ENCODE measurements around the gene PDE8A. TPM values are rescaled to one million over a fixed set of nuclear protein-coding genes. Genes with fewer than 3 reads are reported as not detected.

Gene PDE8A
- total RNA-seq, 2 experiments from 2014 or later, result 23.2 to 24.4 TPM

GRCh38 chr15:85063088-85063487 lies 81.4 kb downstream of the PDE8A start:
- intact Hi-C loops (cut with micrococcal nuclease), result no loop called here
- H3K27me3 Mint-ChIP-seq, result no peaks in the 10 kb centered on the region
- H3K27ac Mint-ChIP-seq, result no peak overlapping the region

GRCh38 chr15:85063522-85064079 lies 81.9 kb downstream of the PDE8A start:
- peaks cover 21% of the 10 kb centered on the region for H3K36me3 Mint-ChIP-seq (ENCODE audit: low read depth)
- intact Hi-C loops (cut with micrococcal nuclease), result no loop called here
- H3K27ac Mint-ChIP-seq, result no peak overlapping the region
- no peak for TF ChIP-seq CTCF (IDR thresholded peaks at IDR 0.05)
- H3K4me3 Mint-ChIP-seq, result no peak overlapping the region
- no peaks in the 10 kb centered on the region for H3K27me3 Mint-ChIP-seq
- H3K4me1 Mint-ChIP-seq (ENCODE audit: low read depth), result peaks cover 9% of the 10 kb centered on the region
- POLR2A ChIA-PET, result no interaction called here
- CTCF ChIA-PET, result interaction anchor here (1.0 kb wide), 1 partner anchor 16 kb away, joined by 3 read pairs; no protein-coding TSS in a partner anchor
- H3K9me3 Mint-ChIP-seq, result peaks cover 18% of the 10 kb centered on the region
- DNase-seq (no peak), ATAC-seq (peak; percentile 27)

More at GRCh38 chr15:85063088-85063487, 81.4 kb downstream of the PDE8A start:
- no peak for TF ChIP-seq CTCF (IDR thresholded peaks at IDR 0.05)
- peaks cover 13% of the 10 kb centered on the region for H3K4me1 Mint-ChIP-seq (ENCODE audit: low read depth)
- POLR2A ChIA-PET, result no interaction called here
- H3K36me3 Mint-ChIP-seq (ENCODE audit: low read depth), result peaks cover 24% of the 10 kb centered on the region
- no peak for ATAC-seq
- CTCF ChIA-PET, result interaction anchor here (1.0 kb wide), 1 partner anchor 15 kb away, joined by 3 read pairs; no protein-coding TSS in a partner anchor
- no peak for DNase-seq
- peaks cover 22% of the 10 kb centered on the region for H3K9me3 Mint-ChIP-seq
- no peak overlapping the region for H3K4me3 Mint-ChIP-seq

GRCh38 chr15:85064710-85065109 lies 83.1 kb downstream of the PDE8A start:
- POLR2A ChIA-PET, result no interaction called here
- intact Hi-C loops (cut with micrococcal nuclease), result no loop called here
- peaks cover 9% of the 10 kb centered on the region for H3K9me3 Mint-ChIP-seq
- CTCF ChIA-PET, result no interaction called here
- H3K4me1 Mint-ChIP-seq (ENCODE audit: low read depth), result peaks cover 3% of the 10 kb centered on the region
- DNase-seq (no peak), ATAC-seq (no peak)
- TF ChIP-seq CTCF (IDR thresholded peaks at IDR 0.05), result no peak
- no peak overlapping the region for H3K4me3 Mint-ChIP-seq
- H3K27ac Mint-ChIP-seq, result no peak overlapping the region
- peaks cover 17% of the 10 kb centered on the region for H3K36me3 Mint-ChIP-seq (ENCODE audit: low read depth)
- H3K27me3 Mint-ChIP-seq, result no peaks in the 10 kb centered on the region

GRCh38 chr15:85071061-85071460 lies 89.4 kb downstream of the PDE8A start:
- intact Hi-C loops (cut with micrococcal nuclease), result no loop called here
- H3K4me1 Mint-ChIP-seq (ENCODE audit: low read depth), result peaks cover 14% of the 10 kb centered on the region
- no peaks in the 10 kb centered on the region for H3K27me3 Mint-ChIP-seq
- ATAC-seq (no peak), DNase-seq (no peak)
- H3K9me3 Mint-ChIP-seq, result no peaks in the 10 kb centered on the region
- ChIA-PET CTCF (no interaction called here), POLR2A (interaction anchor here (0.8 kb wide), 1 partner anchor 89 kb away, joined by 3 read pairs; the partner anchor contains the start of gene PDE8A)
- no peak for TF ChIP-seq CTCF (IDR thresholded peaks at IDR 0.05)
- no peak overlapping the region for H3K4me3 Mint-ChIP-seq
- H3K27ac Mint-ChIP-seq, result no peak overlapping the region
- peaks cover 14% of the 10 kb centered on the region for H3K36me3 Mint-ChIP-seq (ENCODE audit: low read depth)

GRCh38 chr15:85071504-85071903 lies 89.8 kb downstream of the PDE8A start:
- Mint-ChIP-seq H3K9me3 (no peaks in the 10 kb centered on the region), H3K27me3 (no peaks in the 10 kb centered on the region), H3K4me1 (ENCODE audit: low read depth) (peaks cover 14% of the 10 kb centered on the region), H3K36me3 (ENCODE audit: low read depth) (peaks cover 14% of the 10 kb centered on the region), H3K4me3 (no peak overlapping the region), H3K27ac (peak overlapping the region; percentile 58)
- ChIA-PET CTCF (no interaction called here), POLR2A (interaction anchor here (0.8 kb wide), 1 partner anchor 90 kb away, joined by 3 read pairs; the partner anchor contains the start of gene PDE8A)
- TF ChIP-seq CTCF (IDR thresholded peaks at IDR 0.05), result no peak
- no peak for DNase-seq
- intact Hi-C loops (cut with micrococcal nuclease), result no loop called here
- ATAC-seq, result no peak
